GM21529 (cell line): ENCODE measurements around the gene CLOCK.
"Not testable (repeated sequence)": the region's sequence is repeated elsewhere in the genome, so short reads cannot be mapped to it uniquely, and the experiment has no call there.

Experiments used
- ATAC-seq: cut with Tn5 transposase; IDR thresholded peaks from one replicate; pipeline ENCODE4 v1.9.1; 2021; ENCODE audit not compliant: unreplicated experiment

Gene CLOCK, protein sequence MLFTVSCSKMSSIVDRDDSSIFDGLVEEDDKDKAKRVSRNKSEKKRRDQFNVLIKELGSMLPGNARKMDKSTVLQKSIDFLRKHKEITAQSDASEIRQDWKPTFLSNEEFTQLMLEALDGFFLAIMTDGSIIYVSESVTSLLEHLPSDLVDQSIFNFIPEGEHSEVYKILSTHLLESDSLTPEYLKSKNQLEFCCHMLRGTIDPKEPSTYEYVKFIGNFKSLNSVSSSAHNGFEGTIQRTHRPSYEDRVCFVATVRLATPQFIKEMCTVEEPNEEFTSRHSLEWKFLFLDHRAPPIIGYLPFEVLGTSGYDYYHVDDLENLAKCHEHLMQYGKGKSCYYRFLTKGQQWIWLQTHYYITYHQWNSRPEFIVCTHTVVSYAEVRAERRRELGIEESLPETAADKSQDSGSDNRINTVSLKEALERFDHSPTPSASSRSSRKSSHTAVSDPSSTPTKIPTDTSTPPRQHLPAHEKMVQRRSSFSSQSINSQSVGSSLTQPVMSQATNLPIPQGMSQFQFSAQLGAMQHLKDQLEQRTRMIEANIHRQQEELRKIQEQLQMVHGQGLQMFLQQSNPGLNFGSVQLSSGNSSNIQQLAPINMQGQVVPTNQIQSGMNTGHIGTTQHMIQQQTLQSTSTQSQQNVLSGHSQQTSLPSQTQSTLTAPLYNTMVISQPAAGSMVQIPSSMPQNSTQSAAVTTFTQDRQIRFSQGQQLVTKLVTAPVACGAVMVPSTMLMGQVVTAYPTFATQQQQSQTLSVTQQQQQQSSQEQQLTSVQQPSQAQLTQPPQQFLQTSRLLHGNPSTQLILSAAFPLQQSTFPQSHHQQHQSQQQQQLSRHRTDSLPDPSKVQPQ

DNA sequence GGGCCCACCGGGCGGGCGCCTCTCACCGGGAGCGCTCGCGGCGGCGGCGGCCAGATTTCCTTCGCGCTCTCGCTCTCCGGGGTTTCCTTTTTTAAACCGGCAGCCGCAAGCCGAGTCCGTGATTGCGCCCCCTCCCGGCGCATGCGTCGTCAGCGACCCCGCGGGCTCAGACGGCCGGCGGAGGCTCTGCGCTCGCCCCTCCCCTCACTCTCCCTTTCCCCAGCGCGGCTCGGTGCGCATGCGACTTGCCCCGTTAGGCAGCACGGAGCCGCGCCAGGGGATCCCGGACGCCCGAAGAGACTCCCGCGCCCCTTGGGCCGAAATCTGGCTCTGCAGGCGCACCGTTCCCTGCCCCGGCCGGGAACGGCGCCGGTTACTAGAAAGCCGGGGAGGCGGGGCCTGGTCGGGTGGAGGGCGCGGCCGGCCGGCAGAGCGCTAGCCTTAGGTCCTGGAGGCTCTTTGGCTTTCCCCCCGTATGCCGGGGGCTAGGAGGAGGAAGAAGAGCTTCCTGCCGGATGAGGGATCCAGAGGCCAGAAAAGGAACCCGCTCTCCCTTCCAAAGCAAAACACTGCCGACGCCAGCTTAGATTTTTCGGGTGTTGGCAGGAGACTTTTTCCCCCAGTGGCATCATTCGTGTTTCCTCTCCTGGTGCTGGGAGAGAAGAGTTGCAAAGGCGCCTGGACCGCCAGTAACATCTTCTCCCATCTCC, at the start of gene CLOCK:
CLOCK (minus strand) TSS at position 154 of the 710 bp plus-strand sequence. CDS start 64,124 bp downstream, outside the sequence.
- ATAC-seq = peak; percentile 71

DNA sequence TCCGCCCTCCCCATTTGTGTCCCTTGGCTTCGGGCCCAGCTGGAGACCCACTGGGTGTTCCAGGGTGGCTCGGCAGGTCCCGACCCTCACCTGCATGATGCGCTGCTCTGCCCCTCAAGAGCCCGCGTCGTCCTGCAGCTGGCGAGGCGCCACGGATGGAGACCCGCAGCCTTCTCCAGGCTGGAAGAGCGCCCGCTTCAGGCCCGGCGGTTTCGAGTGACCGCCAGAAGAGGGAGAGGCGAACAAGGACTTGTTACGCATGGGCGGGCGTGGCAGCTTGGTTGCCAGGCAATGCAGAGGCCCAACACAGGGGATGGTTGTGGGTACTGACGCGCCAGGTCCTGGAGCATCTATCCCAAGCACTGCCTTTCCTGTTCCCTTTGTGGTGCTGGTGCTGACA, 45.3 kb upstream of the CLOCK start, which contains the start of gene PDCL2:
PDCL2 (minus strand) TSS at position 232 of the 400 bp plus-strand sequence; CDS start at position 96, 136 bp downstream.
- ATAC-seq = no peak

- ATAC-seq = no peak
Observed at GRCh38 chr4:55588160-55588559, 41.5 kb upstream of the CLOCK start.

GRCh38 chr4:55582773-55583172, 36.1 kb upstream of the CLOCK start:
- not testable (repeated sequence) for ATAC-seq

DNA sequence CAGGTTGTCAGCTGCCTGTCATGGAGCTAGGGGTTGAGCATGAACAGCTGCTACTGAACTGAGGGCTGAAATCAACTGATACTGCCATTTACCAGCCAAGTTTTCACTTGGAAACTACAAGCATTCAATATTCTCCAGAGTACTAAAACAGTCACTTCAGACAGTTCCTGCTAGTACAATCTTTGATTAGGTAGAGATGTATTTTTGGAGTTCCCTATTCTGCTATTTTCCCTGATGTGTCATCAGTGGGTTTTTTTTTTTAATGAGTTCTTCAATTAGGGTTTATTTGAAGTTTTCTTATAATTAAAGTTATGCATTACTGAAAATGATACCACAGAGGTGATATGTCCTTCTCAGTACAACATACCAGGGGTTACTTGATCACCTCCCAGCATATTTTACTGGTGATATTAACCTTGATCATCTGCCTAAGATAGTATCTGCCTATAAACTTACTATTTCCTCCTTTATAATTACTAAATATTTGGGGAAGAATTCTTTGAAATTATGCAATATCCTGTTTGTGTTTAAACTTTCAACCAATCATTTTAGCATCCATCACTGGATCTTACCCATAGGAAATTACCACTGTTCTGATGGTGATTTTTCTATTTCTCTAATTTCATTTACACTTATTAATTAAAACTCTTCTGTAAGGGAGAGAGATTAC, 31.8 kb upstream of the CLOCK start:
- no peak for ATAC-seq

- ATAC-seq = no peak
Observed at GRCh38 chr4:55575513-55575912, 28.8 kb upstream of the CLOCK start.

DNA sequence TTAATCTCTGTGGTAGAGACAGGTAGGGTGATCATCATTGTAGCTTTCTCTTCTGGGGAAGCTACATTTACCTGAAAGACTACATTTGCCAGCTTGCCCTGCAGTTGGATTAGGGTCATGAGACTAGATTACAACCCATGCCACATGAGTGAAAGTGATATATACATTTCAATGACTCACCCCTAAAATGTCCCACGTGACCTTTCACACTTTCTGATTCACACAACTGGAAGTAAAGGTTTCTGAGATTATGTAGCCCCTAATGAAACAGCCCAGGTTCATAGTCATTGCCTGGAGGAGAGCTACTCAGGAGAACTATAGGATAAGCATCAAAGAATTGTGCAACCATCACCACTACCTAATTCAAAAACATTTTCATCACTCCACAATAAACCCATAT, 27.5 kb upstream of the CLOCK start:
- ATAC-seq = no peak

DNA sequence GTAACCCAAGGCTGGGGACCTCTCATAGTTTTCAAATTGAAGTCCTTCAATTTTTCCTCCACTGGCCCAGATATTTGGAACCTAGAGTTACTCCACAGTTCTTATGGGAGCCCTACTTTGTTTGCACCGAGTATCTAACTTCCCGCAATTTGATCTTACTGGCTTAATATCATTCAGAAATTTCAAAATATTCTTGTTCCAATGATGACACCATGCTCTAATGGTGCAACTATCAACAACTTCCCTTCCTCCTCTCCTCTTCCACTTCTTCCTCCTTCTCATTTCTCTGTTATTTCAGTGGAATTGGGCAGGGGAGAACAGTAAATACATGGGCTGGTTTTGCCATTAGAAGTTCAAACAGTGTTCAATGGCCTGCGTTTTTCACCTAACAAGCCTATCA, 25.1 kb upstream of the CLOCK start:
- no peak for ATAC-seq

DNA sequence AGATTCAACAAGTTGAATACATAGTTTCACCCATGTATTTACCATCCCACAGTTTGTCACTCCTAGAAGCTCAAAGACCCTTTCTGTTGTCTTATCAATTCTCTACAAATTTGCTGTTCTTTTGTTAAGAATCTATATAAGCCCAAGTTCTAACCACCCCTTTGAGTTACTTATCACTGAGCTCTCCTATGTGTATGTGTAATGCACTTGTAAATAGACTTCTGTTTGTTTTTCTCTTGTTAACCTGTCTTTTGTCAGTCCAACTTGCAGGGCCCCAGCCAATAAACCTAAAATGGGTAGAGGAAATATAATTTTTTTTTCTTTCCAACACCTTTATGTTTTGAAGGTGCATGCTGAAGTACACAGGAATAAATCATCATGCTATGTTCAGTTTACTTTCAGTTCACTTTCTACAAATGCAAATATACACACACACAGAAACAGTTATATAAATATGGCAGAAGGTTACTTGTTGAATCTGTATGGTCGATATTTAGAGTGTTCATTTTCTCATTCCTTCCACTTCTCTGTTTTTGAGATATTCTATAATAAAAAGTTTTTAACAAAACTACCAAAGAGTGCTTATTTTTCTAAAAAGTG, 22.3 kb upstream of the CLOCK start:
- ATAC-seq = peak; percentile 78

GRCh38 chr4:55561889-55562288, 15.2 kb upstream of the CLOCK start:
- peak; percentile 99 for ATAC-seq

DNA sequence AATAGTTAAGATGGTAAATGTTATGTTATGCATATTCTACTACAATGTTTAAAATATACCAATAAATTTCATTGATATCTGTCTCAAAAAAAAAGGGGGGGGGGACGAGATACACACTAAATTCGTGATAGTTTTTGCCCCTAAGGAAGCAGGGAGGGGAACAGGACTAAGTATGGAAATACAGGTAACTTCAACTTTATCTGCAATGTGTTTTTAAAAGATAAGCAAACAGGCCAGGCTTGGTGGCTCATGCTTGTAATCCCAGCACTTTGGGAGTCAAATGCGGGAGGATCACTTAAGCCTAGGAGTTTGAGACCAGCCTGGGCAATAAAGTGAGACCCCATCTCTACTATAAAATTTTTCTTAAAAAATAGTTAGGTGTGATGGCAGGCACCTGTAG, 13.4 kb upstream of the CLOCK start:
- no peak for ATAC-seq

DNA sequence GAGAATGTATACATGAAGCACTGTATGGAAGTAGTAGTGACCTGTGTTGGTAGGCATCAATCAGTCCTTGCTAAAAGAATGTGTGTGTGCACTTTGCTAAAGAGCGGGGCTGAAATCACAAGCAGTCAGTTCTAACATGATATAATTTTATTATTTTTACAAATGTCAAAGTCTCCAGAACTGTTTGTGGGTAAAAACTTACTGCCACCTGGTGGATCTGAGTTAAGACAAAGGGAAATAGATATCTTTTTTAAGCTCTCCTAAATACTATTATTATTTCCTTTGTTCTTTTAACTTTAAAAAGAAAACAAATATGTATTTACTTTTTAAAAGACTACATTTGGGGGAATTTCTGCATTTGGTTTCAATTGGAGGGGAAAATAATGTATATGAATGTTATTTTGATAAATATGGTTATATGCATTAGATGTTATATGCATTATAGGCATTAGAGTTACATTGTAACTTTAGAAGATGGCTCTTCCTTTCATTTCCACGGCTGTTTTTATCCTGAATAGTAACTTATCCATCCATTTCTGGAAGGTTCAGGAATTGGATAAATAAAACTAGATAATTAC, 7.8 kb upstream of the CLOCK start:
- peak; percentile 38 for ATAC-seq

GRCh38 chr4:55553441-55554201, 6.9 kb upstream of the CLOCK start:
- ATAC-seq = peak; percentile 71

DNA sequence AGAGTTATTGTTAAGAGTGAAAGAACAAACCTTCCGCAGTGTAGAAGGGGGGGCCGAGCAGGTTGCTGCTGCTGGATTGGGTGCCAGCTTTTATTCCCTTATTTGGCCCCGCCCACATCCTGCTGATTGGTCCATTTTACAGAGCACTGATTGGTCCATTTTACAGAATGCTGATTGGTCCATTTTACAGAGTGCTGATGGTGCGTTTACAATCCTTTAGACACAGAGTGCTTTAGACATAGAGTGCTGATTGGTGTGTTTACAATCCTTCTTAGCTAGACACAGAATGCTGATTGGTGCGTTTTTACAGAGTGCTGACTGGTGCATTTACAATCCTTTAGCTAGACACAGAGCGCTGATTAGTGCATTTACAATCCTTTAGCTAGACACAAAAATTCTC, 5.3 kb upstream of the CLOCK start:
- not testable (repeated sequence) for ATAC-seq

GRCh38 chr4:55549888-55550287, 3.2 kb upstream of the CLOCK start:
- no peak for ATAC-seq

DNA sequence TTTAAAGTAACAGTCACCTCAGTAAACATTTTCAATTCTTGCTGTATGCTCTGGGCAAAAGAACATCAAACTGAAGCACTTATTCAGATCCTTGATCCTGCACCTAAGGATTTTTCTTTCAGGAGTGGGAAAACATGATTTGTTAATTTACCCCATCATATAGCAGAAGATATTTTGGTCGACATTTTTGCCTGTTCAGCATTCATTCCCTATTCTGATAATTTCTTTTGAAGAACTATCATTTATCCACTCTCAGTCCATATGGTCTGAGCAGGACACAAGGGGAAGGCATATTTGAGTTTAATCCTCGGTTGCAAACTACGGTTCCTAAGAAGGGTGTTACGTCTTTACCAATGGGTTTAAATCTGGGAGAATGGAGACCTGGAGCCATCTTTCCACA, 1.2 kb upstream of the CLOCK start:
- no peak for ATAC-seq

- no peak for ATAC-seq
Observed at GRCh38 chr4:55547466-55547770, 709 bp upstream of the CLOCK start.

DNA sequence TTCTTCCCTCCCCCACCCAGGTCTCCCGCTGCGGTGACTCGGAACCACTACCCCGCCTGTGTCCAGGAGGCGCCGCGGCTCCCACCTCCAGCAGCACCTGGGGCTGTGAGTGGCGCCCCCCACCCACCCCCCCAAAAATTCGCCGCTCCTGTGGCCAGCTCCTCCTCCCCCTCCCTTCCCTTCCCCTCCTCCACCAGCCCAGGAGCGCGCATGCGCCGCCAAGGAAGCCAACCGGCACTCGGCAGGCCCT, 278 bp downstream of the CLOCK start:
- ATAC-seq = peak; percentile 45

- ATAC-seq = peak; percentile 47
Observed at GRCh38 chr4:55545641-55546505, 836 bp downstream of the CLOCK start.
